Inflammatory macrophage (primary cell): ENCODE results near the gene CDH23.

Source experiments
- DNase-seq, 2 donors: peaks; one replicate each; pipeline ENCODE4 v3.0.0-alpha.2; 2020 to 2022

The CDH23 gene

GRCh38 chr10:71767420-71768035 is 370.8 kb downstream of the CDH23 start:
- DNase-seq = no peak

GRCh38 chr10:71769279-71769823 is 372.6 kb downstream of the CDH23 start:
- peak; percentile 33 to 65 for DNase-seq

- peak; percentile 60 to 71 for DNase-seq
Measured at GRCh38 chr10:71770255-71770654, 373.5 kb downstream of the CDH23 start.

- peak; percentile 78 to 85 for DNase-seq
Measured at GRCh38 chr10:71770789-71771188, 374.1 kb downstream of the CDH23 start.

- DNase-seq = no peak
Measured at GRCh38 chr10:71771204-71771603, 374.5 kb downstream of the CDH23 start.

GRCh38 chr10:71771821-71772617 is 375.3 kb downstream of the CDH23 start:
- peak in 1 of 2 donors; percentile 25 for DNase-seq

GRCh38 chr10:71772832-71773220 is 376.1 kb downstream of the CDH23 start:
- DNase-seq = no peak

- peak; percentile 94 to 95 for DNase-seq
Measured at GRCh38 chr10:71773221-71773971, 376.7 kb downstream of the CDH23 start, which contains the start of gene VSIR. TSS of gene VSIR (minus strand) at chr10:71773520. CDS start at chr10:71773439, 81 bp downstream.

GRCh38 chr10:71774916-71775702 is 378.4 kb downstream of the CDH23 start:
- peak; percentile 95 for DNase-seq

GRCh38 chr10:71776481-71776925 is 379.8 kb downstream of the CDH23 start:
- DNase-seq = peak; percentile 64 to 65

- no peak for DNase-seq
Measured at GRCh38 chr10:71777213-71777985, 380.7 kb downstream of the CDH23 start.

- DNase-seq = peak in 1 of 2 donors; percentile 62
Measured at GRCh38 chr10:71778071-71778825, 381.5 kb downstream of the CDH23 start.

- DNase-seq = no peak
Measured at GRCh38 chr10:71779641-71780040, 382.9 kb downstream of the CDH23 start.

GRCh38 chr10:71780156-71780555 is 383.4 kb downstream of the CDH23 start:
- DNase-seq = no peak

GRCh38 chr10:71780719-71781118 is 384.0 kb downstream of the CDH23 start:
- DNase-seq = no peak

GRCh38 chr10:71782221-71782916 is 385.6 kb downstream of the CDH23 start:
- DNase-seq = no peak

- DNase-seq = peak; percentile 27 to 45
Measured at GRCh38 chr10:71782917-71783490, 386.3 kb downstream of the CDH23 start.

- no peak for DNase-seq
Measured at GRCh38 chr10:71783917-71784678, 387.4 kb downstream of the CDH23 start.
